ENCODE results near the gene STN1.
A peak's percentile ranks its signal among the peaks of the same experiment; 100 is the strongest.

STN1 gene

DNA sequence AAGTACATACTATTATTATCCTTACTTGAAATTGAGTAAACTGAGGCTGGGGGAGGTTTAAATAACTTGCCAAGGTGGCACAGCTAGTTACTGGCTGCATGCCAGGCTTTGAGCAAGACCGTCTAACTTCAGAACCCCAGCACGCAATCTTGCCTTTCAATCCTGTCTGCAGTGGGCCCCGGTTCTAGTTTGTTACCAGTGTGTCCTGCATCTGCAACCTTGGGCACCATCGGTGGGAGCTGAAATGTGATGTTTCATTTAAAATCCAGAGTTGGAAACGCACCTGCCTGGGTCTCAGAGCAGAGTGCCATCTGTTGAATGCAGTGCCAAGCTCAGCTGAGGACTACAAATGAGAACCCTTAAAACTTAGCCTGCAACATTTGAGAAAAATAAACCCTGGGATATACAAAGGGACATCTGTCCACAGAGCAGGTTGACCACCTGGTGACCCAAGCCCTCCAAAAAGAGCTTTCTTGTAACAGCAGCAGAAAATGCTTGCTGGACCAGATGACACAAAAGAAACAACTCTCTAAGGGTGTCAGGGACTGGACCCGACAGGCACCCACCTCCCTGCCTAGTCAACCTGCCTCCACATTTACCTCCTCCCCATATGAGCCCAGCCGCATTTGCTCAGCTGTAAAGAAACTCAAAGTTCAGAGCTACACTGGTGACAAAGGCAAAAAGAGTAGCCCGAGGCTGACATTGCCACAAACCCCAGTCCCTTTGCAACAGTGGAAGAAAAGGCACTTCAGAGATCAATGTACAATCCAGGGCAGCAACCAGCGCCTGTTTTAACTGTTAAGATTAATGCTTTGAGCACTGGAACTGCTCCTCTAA, 64.3 kb downstream of the STN1 start:
- no peak overlapping the region for H3K27ac ChIP-seq (ENCODE audit: low read depth, low read length)
- H3K4me1 ChIP-seq (ENCODE audit: control insufficient read depth in 1 of 2, insufficient read depth in 2 of 2, low read length in 2 of 2): peaks cover 5 to 11% of the 10 kb centered on the region in 2 experiments
- peaks cover 2% of the 10 kb centered on the region for H3K79me2 ChIP-seq (ENCODE audit: control insufficient read depth, insufficient read depth, low read length, poor library complexity)

DNA sequence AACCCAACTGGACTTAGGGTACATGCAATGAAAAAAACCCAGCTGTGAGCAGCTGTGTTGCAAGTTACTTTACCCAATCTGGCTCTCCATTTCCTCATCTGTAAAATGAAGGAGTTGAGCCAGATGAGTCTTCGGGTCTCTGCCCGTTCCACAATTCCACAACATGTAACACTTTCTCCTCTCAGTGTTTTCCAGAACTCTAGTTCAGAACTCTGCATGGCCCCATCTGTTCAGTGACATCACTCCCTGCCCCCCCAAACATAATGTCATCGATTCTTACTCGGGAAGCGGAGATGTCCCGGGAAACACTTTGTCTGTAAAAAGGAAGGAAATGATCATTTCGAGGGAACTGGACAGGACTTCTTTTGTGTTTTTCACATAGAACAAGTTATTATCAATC, 65.1 kb downstream of the STN1 start:
- Histone ChIP-seq H2BK12ac (ENCODE audit: low read length) (no peak overlapping the region), H2AFZ (ENCODE audit: insufficient read depth, low read length, poor library complexity) (no peak overlapping the region), H3K9ac (ENCODE audit: low read length) (no peak overlapping the region), H3K4me1 (ENCODE audit: control insufficient read depth in 1 of 2, insufficient read depth in 2 of 2, low read length in 2 of 2) (peaks cover 5 to 11% of the 10 kb centered on the region in 2 experiments), H4K8ac (ENCODE audit: low read depth, low read length) (no peak overlapping the region), H3K27me3 (ENCODE audit: insufficient read depth, low read length) (no peaks in the 10 kb centered on the region), H2BK120ac (ENCODE audit: insufficient read depth, low read length, poor library complexity) (no peak overlapping the region), H3K23ac (ENCODE audit: low read length) (no peak overlapping the region), H4K91ac (ENCODE audit: low read depth, low read length) (no peak overlapping the region), H3K36me3 (ENCODE audit: control insufficient read depth in 1 of 2, insufficient read depth in 2 of 2, low read length in 2 of 2) (no peaks in the 10 kb centered on the region), H3K79me1 (ENCODE audit: low read length) (peaks cover 2% of the 10 kb centered on the region), H3K9me3 (ENCODE audit: insufficient read depth, low read depth, low read length) (no peaks in the 10 kb centered on the region), H3K4ac (ENCODE audit: low read depth, low read length) (no peak overlapping the region), H3K4me2 (ENCODE audit: low read length) (no peak overlapping the region), H4K12ac (ENCODE audit: low read depth, low read length) (no peak overlapping the region), H3K79me2 (ENCODE audit: control insufficient read depth, insufficient read depth, low read length, poor library complexity) (peaks cover 2% of the 10 kb centered on the region), H3K27ac (ENCODE audit: low read depth, low read length) (no peak overlapping the region), H3K4me3 (ENCODE audit: low read depth, low read length) (no peak overlapping the region), H2AK5ac (ENCODE audit: low read length) (no peak overlapping the region), H3K14ac (ENCODE audit: low read length) (no peak overlapping the region), H2BK5ac (ENCODE audit: low read depth, low read length, poor library complexity) (no peak overlapping the region), H3K18ac (ENCODE audit: low read length) (no peak overlapping the region)
- DNase-seq: no peak
- WGBS (ENCODE audit: extremely low coverage, insufficient coverage, insufficient read length): no CpG with 5 or more reads among the region's 7 CpGs

More for the DNA sequence above, 64.3 kb downstream of the STN1 start:
- H4K12ac ChIP-seq (ENCODE audit: low read depth, low read length): no peak overlapping the region
- no peak overlapping the region for H4K8ac ChIP-seq (ENCODE audit: low read depth, low read length)
- H3K27me3 ChIP-seq (ENCODE audit: insufficient read depth, low read length): no peaks in the 10 kb centered on the region
- H3K14ac ChIP-seq (ENCODE audit: low read length): no peak overlapping the region
- H3K18ac ChIP-seq (ENCODE audit: low read length): no peak overlapping the region
- H3K9me3 ChIP-seq (ENCODE audit: insufficient read depth, low read depth, low read length): no peaks in the 10 kb centered on the region
- WGBS (ENCODE audit: extremely low coverage, insufficient coverage, insufficient read length): no CpG with 5 or more reads among the region's 9 CpGs
- H3K79me1 ChIP-seq (ENCODE audit: low read length): peaks cover 2% of the 10 kb centered on the region
- H4K91ac ChIP-seq (ENCODE audit: low read depth, low read length): no peak overlapping the region
- H2BK12ac ChIP-seq (ENCODE audit: low read length): no peak overlapping the region
- H3K4ac ChIP-seq (ENCODE audit: low read depth, low read length): no peak overlapping the region
- no peaks in the 10 kb centered on the region for H3K36me3 ChIP-seq (ENCODE audit: control insufficient read depth in 1 of 2, insufficient read depth in 2 of 2, low read length in 2 of 2)
- H2BK5ac ChIP-seq (ENCODE audit: low read depth, low read length, poor library complexity): no peak overlapping the region
- H2BK120ac ChIP-seq (ENCODE audit: insufficient read depth, low read length, poor library complexity): no peak overlapping the region
- no peak overlapping the region for H2AFZ ChIP-seq (ENCODE audit: insufficient read depth, low read length, poor library complexity)
- H2AK5ac ChIP-seq (ENCODE audit: low read length): no peak overlapping the region
- no peak overlapping the region for H3K4me3 ChIP-seq (ENCODE audit: low read depth, low read length)
- H3K23ac ChIP-seq (ENCODE audit: low read length): no peak overlapping the region
- no peak for DNase-seq
- H3K4me2 ChIP-seq (ENCODE audit: low read length): peak overlapping the region; percentile 91
- H3K9ac ChIP-seq (ENCODE audit: low read length): no peak overlapping the region

DNA sequence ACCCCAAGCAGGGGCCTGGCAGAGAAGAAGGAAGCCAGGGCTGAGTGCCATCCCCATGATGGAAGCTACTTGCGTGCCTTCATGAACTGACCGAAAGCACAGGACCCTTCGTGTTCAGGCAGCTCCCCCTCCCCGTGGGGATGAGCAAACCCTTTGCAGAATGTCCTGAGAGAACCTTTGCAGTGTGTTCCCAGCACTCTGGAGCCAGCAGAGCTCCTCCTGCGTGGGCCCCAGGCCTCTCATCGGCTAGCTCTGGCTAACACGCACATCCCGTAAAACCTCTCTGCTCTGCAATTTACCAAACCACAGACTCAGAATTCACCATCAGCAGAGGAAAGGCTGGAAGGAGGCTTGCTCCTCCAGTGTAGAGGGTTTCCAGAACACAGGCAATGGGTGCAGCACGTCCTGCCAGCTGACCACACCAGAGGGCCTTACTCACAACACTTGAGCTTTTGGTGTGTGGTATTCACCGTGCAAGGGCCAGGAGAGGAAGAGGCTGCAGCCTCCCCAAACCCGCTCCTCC, 65.7 kb downstream of the STN1 start:
- Histone ChIP-seq H3K9ac (ENCODE audit: low read length) (no peak overlapping the region), H3K18ac (ENCODE audit: low read length) (no peak overlapping the region), H3K4me3 (ENCODE audit: low read depth, low read length) (no peak overlapping the region), H2BK120ac (ENCODE audit: insufficient read depth, low read length, poor library complexity) (no peak overlapping the region), H3K23ac (ENCODE audit: low read length) (no peak overlapping the region), H3K4me2 (ENCODE audit: low read length) (no peak overlapping the region), H4K91ac (ENCODE audit: low read depth, low read length) (no peak overlapping the region), H2AFZ (ENCODE audit: insufficient read depth, low read length, poor library complexity) (no peak overlapping the region), H3K4ac (ENCODE audit: low read depth, low read length) (no peak overlapping the region), H3K79me1 (ENCODE audit: low read length) (peaks cover 2% of the 10 kb centered on the region), H3K27me3 (ENCODE audit: insufficient read depth, low read length) (no peaks in the 10 kb centered on the region), H3K79me2 (ENCODE audit: control insufficient read depth, insufficient read depth, low read length, poor library complexity) (peaks cover 2% of the 10 kb centered on the region), H2BK12ac (ENCODE audit: low read length) (no peak overlapping the region), H2BK5ac (ENCODE audit: low read depth, low read length, poor library complexity) (no peak overlapping the region), H2AK5ac (ENCODE audit: low read length) (no peak overlapping the region), H3K9me3 (ENCODE audit: insufficient read depth, low read depth, low read length) (no peaks in the 10 kb centered on the region), H3K36me3 (ENCODE audit: control insufficient read depth in 1 of 2, insufficient read depth in 2 of 2, low read length in 2 of 2) (no peaks in the 10 kb centered on the region), H3K4me1 (ENCODE audit: control insufficient read depth in 1 of 2, insufficient read depth in 2 of 2, low read length in 2 of 2) (peaks cover 5 to 11% of the 10 kb centered on the region in 2 experiments), H3K14ac (ENCODE audit: low read length) (no peak overlapping the region), H4K8ac (ENCODE audit: low read depth, low read length) (no peak overlapping the region), H4K12ac (ENCODE audit: low read depth, low read length) (no peak overlapping the region), H3K27ac (ENCODE audit: low read depth, low read length) (no peak overlapping the region)
- WGBS (ENCODE audit: extremely low coverage, insufficient coverage, insufficient read length): no CpG with 5 or more reads among the region's 11 CpGs
- no peak for DNase-seq

DNA sequence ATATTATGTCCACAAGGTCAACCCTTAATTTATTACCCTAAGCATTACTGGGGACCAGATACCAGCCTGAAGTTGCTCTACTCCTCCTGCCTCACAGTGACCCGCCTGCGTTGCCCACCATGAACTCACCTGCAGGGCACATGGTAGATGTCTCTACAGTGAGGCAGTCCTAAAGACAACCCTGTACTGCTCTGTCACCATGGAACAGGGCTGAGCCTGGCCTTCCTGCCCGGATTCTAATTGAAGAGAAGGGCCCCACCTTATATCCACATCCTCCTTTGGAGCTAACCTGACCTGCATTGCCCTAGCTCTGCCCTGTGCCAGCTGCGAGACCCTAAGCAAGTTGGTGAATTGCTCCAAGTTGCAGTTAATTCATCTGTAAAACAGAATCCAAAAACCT, 66.7 kb downstream of the STN1 start:
- no peaks in the 10 kb centered on the region for H3K36me3 ChIP-seq (ENCODE audit: control insufficient read depth in 1 of 2, insufficient read depth in 2 of 2, low read length in 2 of 2)
- WGBS (ENCODE audit: extremely low coverage, insufficient coverage, insufficient read length): no CpG with 5 or more reads among the region's 4 CpGs

More for the DNA sequence above, 66.7 kb downstream of the STN1 start:
- H3K9ac ChIP-seq (ENCODE audit: low read length): no peak overlapping the region
- H4K12ac ChIP-seq (ENCODE audit: low read depth, low read length): no peak overlapping the region
- no peak overlapping the region for H2BK12ac ChIP-seq (ENCODE audit: low read length)
- H3K14ac ChIP-seq (ENCODE audit: low read length): no peak overlapping the region
- H3K79me1 ChIP-seq (ENCODE audit: low read length): peaks cover 2% of the 10 kb centered on the region
- no peak overlapping the region for H4K8ac ChIP-seq (ENCODE audit: low read depth, low read length)
- H2BK120ac ChIP-seq (ENCODE audit: insufficient read depth, low read length, poor library complexity): no peak overlapping the region
- H3K23ac ChIP-seq (ENCODE audit: low read length): no peak overlapping the region
- H3K27ac ChIP-seq (ENCODE audit: low read depth, low read length): no peak overlapping the region
- H2AFZ ChIP-seq (ENCODE audit: insufficient read depth, low read length, poor library complexity): no peak overlapping the region
- H3K9me3 ChIP-seq (ENCODE audit: insufficient read depth, low read depth, low read length): no peaks in the 10 kb centered on the region
- no peaks in the 10 kb centered on the region for H3K27me3 ChIP-seq (ENCODE audit: insufficient read depth, low read length)
- no peak overlapping the region for H3K18ac ChIP-seq (ENCODE audit: low read length)
- no peak for DNase-seq
- no peak overlapping the region for H3K4me2 ChIP-seq (ENCODE audit: low read length)
- H4K91ac ChIP-seq (ENCODE audit: low read depth, low read length): no peak overlapping the region
- H3K4me3 ChIP-seq (ENCODE audit: low read depth, low read length): no peak overlapping the region
- H3K4ac ChIP-seq (ENCODE audit: low read depth, low read length): no peak overlapping the region
- H2BK5ac ChIP-seq (ENCODE audit: low read depth, low read length, poor library complexity): no peak overlapping the region
- H3K79me2 ChIP-seq (ENCODE audit: control insufficient read depth, insufficient read depth, low read length, poor library complexity): peaks cover 2% of the 10 kb centered on the region
- no peak overlapping the region for H2AK5ac ChIP-seq (ENCODE audit: low read length)
- peaks cover 5 to 11% of the 10 kb centered on the region in 2 experiments for H3K4me1 ChIP-seq (ENCODE audit: control insufficient read depth in 1 of 2, insufficient read depth in 2 of 2, low read length in 2 of 2)
